Osteoblast (primary cell): ENCODE measurements around the gene POLE2. TPM values are rescaled to one million over a fixed set of nuclear protein-coding genes. Genes with fewer than 3 reads are reported as not detected.
A peak's percentile ranks its signal among the peaks of the same experiment; 100 is the strongest.
"Not testable (repeated sequence)": the region's sequence is repeated elsewhere in the genome, so short reads cannot be mapped to it uniquely, and the experiment has no call there.

Source experiments
- DNase-seq: peaks from one replicate; pipeline ENCODE4 v3.0.0; 2011; ENCODE audit warnings: low spot score, mixed read lengths; ENCODE audit not compliant: insufficient read length; ENCODE audit errors: missing footprints
- H2AFZ ChIP-seq: 2 replicates; pipeline ENCODE4 v1.6.0; 2011; ENCODE audit warnings: mild to moderate bottlenecking, low read length
- H3K27ac ChIP-seq: 2 replicates; pipeline ENCODE4 v1.5.1; 2011; ENCODE audit warnings: mild to moderate bottlenecking, low read depth, low read length, moderate library complexity
- H3K27me3 ChIP-seq: 2 replicates; pipeline ENCODE4 v1.6.0; 2012; ENCODE audit warnings: mild to moderate bottlenecking, control low read depth, inconsistent platforms, low read length, moderate library complexity; ENCODE audit not compliant: insufficient read depth
- H3K36me3 ChIP-seq: 2 replicates; pipeline ENCODE4 v1.5.1; 2011; ENCODE audit warnings: mild to moderate bottlenecking, low read length, control low read depth, moderate library complexity; ENCODE audit not compliant: insufficient read depth
- H3K4me1 ChIP-seq: 2 replicates; pipeline ENCODE4 v1.5.1; 2011; ENCODE audit warnings: mild to moderate bottlenecking, low read length, control low read depth, moderate library complexity; ENCODE audit not compliant: insufficient read depth
- H3K4me2 ChIP-seq: 2 replicates; pipeline ENCODE4 v1.6.0; 2011; ENCODE audit warnings: mild to moderate bottlenecking, low read length; ENCODE audit not compliant: insufficient read depth
- H3K4me3 ChIP-seq: fragments of 200-600 bp; sonication (generic); 3 replicates; pipeline ENCODE4 v1.5.1; 2012; ENCODE audit warnings: mild to moderate bottlenecking, low read length, inconsistent platforms; ENCODE audit not compliant: insufficient read depth
- H3K79me2 ChIP-seq: 2 replicates; pipeline ENCODE4 v1.6.0; 2012; ENCODE audit warnings: mild to moderate bottlenecking, low read length, control low read depth, inconsistent platforms; ENCODE audit not compliant: insufficient read depth
- H3K9me3 ChIP-seq: 2 replicates; pipeline ENCODE4 v1.5.1; 2011; ENCODE audit warnings: low read depth, low read length, control low read depth
- H4K20me1 ChIP-seq: 2 replicates; pipeline ENCODE4 v1.6.0; 2012; ENCODE audit warnings: mild to moderate bottlenecking, low read length, control low read depth; ENCODE audit not compliant: insufficient read depth
- total RNA-seq: library from RNA; depleted of rRNA; stranded (reverse); fragments of >200 nt; gene quantifications from 2 replicates; pipeline ENCODE4 v1.2.3, GENCODE V29; 2012
- TF ChIP-seq, protein P1 (sequence below): IDR thresholded peaks from 2 replicates; pipeline ENCODE4 v1.5.1; 2011; ENCODE audit warnings: mild to moderate bottlenecking, low read depth, low read length, moderate library complexity; ENCODE audit errors: extremely low read depth

The POLE2 gene
- total RNA-seq = 4.4 and 6.2 TPM in 2 replicates

DNA sequence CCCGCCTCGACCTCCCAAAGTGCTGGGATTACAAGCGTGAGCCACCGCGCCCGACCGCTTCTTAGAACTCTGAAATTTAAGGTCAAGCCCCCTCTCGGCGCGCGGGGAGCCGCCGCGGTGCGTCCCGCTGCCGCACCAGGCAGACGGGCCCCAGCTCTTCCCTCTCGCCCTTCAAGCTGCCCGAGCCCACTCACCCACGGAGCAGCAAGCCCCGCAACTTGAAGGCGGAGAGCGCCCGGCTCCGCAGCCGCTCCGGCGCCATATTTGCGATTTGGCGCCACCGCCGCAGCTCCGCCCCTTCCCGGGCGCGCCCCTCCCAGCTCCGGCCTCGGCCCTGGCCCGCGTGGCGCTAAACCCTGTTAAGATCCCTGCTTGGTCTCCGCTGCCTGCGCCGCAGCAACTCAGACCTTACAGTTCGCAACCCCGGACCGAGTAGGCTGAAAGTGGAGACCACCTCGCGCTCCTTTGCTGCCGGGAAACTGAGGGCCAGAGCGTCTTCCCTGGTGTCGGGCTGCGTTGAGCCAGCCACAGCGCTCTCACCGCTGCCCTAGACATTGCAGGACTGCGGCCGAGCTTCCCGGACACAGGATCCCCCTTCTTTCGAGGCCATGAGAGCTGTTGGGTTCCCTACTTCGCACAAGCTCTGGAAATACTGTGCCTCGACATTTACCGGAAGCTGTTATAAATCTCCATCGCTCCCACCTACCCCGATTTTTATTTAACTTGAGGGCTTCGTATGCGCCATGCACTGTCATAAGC lies at the start of gene POLE2:
Gene POLE2, minus strand, starts transcription at position 273 of the 759 bp plus-strand sequence. Its CDS starts 11 bp downstream, at position 262.
- H3K79me2 ChIP-seq = peaks cover 12% of the 10 kb centered on the region
- TF ChIP-seq, protein P1, sequence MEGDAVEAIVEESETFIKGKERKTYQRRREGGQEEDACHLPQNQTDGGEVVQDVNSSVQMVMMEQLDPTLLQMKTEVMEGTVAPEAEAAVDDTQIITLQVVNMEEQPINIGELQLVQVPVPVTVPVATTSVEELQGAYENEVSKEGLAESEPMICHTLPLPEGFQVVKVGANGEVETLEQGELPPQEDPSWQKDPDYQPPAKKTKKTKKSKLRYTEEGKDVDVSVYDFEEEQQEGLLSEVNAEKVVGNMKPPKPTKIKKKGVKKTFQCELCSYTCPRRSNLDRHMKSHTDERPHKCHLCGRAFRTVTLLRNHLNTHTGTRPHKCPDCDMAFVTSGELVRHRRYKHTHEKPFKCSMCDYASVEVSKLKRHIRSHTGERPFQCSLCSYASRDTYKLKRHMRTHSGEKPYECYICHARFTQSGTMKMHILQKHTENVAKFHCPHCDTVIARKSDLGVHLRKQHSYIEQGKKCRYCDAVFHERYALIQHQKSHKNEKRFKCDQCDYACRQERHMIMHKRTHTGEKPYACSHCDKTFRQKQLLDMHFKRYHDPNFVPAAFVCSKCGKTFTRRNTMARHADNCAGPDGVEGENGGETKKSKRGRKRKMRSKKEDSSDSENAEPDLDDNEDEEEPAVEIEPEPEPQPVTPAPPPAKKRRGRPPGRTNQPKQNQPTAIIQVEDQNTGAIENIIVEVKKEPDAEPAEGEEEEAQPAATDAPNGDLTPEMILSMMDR = no peak

GRCh38 chr14:49735669-49736068 lies 47.7 kb upstream of the POLE2 start:
- not testable (repeated sequence) for H3K79me2 ChIP-seq, H3K4me1 ChIP-seq, H2AFZ ChIP-seq, H3K4me2 ChIP-seq, H4K20me1 ChIP-seq, H3K9me3 ChIP-seq, H3K36me3 ChIP-seq, H3K27ac ChIP-seq, DNase-seq, H3K27me3 ChIP-seq, H3K4me3 ChIP-seq

More for the DNA sequence above, at the start of gene POLE2:
- Histone ChIP-seq H3K4me1 (no peaks in the 10 kb centered on the region), H3K27me3 (no peaks in the 10 kb centered on the region), H3K4me3 (peak within 1 kb of the TSS; percentile 86), H4K20me1 (no peaks in the 10 kb centered on the region), H3K27ac (peak within 1 kb of the TSS; percentile 50), H2AFZ (peak within 1 kb of the TSS; percentile 100), H3K36me3 (no peaks in the 10 kb centered on the region), H3K9me3 (no peaks in the 10 kb centered on the region), H3K4me2 (peak within 1 kb of the TSS; percentile 84)
- DNase-seq = peak; percentile 96

DNA sequence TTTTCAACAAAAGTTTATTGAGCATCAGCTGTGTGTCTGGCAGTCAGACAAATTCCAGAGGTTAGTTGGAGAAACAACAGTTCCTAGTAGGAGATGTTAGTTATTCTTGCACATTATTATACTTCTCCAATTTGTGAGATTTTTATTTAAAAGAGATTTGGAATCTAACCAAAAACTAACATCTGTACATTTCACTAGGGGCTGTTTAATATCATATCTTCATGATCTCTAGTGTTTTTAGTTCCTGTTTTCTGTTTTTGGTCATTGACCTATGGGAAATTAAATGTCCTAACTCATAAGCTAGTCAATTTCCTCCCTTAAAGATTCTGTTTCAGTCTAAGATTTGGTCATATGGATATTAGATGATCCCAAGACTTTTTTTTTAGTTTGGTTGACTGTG lies 45.8 kb upstream of the POLE2 start:
- Histone ChIP-seq H3K9me3 (no peaks in the 10 kb centered on the region), H3K27ac (no peak overlapping the region), H3K36me3 (no peaks in the 10 kb centered on the region), H3K4me3 (no peak overlapping the region), H3K4me2 (no peak overlapping the region), H3K79me2 (no peaks in the 10 kb centered on the region), H3K27me3 (no peaks in the 10 kb centered on the region), H4K20me1 (no peaks in the 10 kb centered on the region), H2AFZ (no peak overlapping the region), H3K4me1 (no peaks in the 10 kb centered on the region)
- TF ChIP-seq, protein P1 = no peak
- DNase-seq = no peak

DNA sequence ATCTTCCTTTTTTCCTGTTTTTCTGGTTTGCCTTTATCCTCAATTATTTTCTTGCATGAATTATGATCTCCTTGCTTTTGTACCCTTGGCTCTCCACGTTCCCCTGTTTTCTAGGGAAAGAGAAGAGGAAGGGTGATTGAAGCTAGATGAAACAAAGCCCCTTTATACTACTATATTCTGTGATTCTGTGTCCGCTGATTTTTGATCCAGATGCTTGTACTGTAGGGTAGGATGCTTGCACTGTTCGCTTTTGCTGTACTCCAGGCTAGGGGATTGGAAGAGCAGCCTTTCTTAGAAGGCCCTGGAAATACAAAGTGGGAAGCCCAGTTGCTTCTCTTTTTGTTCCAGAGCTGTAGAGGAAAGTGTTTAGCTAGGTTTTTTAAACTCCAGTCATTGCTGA lies 44.9 kb upstream of the POLE2 start:
- no peaks in the 10 kb centered on the region for H3K27me3 ChIP-seq
- H3K27ac ChIP-seq = no peak overlapping the region
- H3K4me1 ChIP-seq = no peaks in the 10 kb centered on the region
- no peak overlapping the region for H2AFZ ChIP-seq
- H3K4me3 ChIP-seq = no peak overlapping the region
- H3K9me3 ChIP-seq = no peaks in the 10 kb centered on the region
- no peaks in the 10 kb centered on the region for H3K79me2 ChIP-seq
- TF ChIP-seq, protein P1 = no peak
- no peak overlapping the region for H3K4me2 ChIP-seq
- no peaks in the 10 kb centered on the region for H3K36me3 ChIP-seq
- H4K20me1 ChIP-seq = no peaks in the 10 kb centered on the region
- no peak for DNase-seq
